K562 (cell line): ENCODE measurements around the gene LRRIQ4. TPM values are rescaled to one million over a fixed set of nuclear protein-coding genes. Genes with fewer than 3 reads are reported as not detected.

Experiments
- CEBPZ ChIP-seq: fragments of 150-350 bp; IDR thresholded peaks from 2 replicates; pipeline ENCODE4 v1.6.1; 2014; ENCODE audit warnings: low read depth, mild to moderate bottlenecking, low read length, borderline replicate concordance
- DPF2 ChIP-seq: fragments of 450-650 bp; IDR thresholded peaks from 2 replicates; pipeline ENCODE4 v1.6.1; 2016
- E2F4 ChIP-seq: sonication (generic); formaldehyde crosslinking; IDR thresholded peaks from 2 replicates; pipeline ENCODE4 v1.8.0; 2022; ENCODE audit warnings: mild to moderate bottlenecking, low read depth, missing genetic modification reagents
- E2F8 ChIP-seq: fragments of 450-650 bp; IDR thresholded peaks from 2 replicates; pipeline ENCODE4 v1.7.1; 2018; ENCODE audit warnings: mild to moderate bottlenecking, low read depth; ENCODE audit not compliant: partially characterized antibody
- FOXK1 ChIP-seq: sonication (generic); formaldehyde crosslinking; IDR thresholded peaks from 2 replicates; pipeline ENCODE4 v1.8.0; 2022; ENCODE audit warnings: missing genetic modification reagents, mild to moderate bottlenecking, borderline replicate concordance
- MLX ChIP-seq, 2 experiments: fragments of 450-650 bp in 1 of 2; sonication (generic) in 1 of 2; formaldehyde crosslinking; conservative IDR thresholded peaks; 2 replicates each; pipeline versions ENCODE4 v1.4.0 to v1.8.1; 2020 to 2022; ENCODE audit warnings: mild to moderate bottlenecking in 1 of 2, missing genetic modification reagents in 1 of 2
- MNT ChIP-seq, 2 experiments: fragments of 450-650 bp; conservative IDR thresholded peaks; 2 replicates each; pipeline ENCODE4 v1.6.1; 2017; ENCODE audit warnings: mild to moderate bottlenecking in 2 of 2, moderate library complexity in 2 of 2
- NCOR1 ChIP-seq: fragments of 450-650 bp; IDR thresholded peaks from 2 replicates; pipeline ENCODE4 v1.6.1; 2016; ENCODE audit warnings: mild to moderate bottlenecking, moderate library complexity
- POLR2G ChIP-seq: fragments of 200-400 bp; formaldehyde crosslinking; IDR thresholded peaks from 2 replicates; pipeline ENCODE4 v1.6.1; 2017; ENCODE audit warnings: low read depth, mild to moderate bottlenecking, antibody characterized with exemption, low read length, moderate library complexity
- YY1 ChIP-seq, 3 experiments: IDR thresholded peaks; 2 replicates each; pipeline ENCODE4 v1.6.1; 2011; ENCODE audit warnings: low read length in 2 of 3, mild to moderate bottlenecking in 2 of 3, moderate library complexity in 2 of 3, borderline replicate concordance in 1 of 3, control low read depth in 1 of 3, low read depth in 1 of 3; ENCODE audit not compliant: insufficient read depth in 3 of 3, insufficient replicate concordance in 2 of 3, control insufficient read depth in 1 of 3, insufficient read length in 1 of 3; ENCODE audit errors: extremely low read depth in 1 of 3
- ZNF449 ChIP-seq: fragments of 250-450 bp; sonication (Bioruptor Pico); IDR thresholded peaks from 2 replicates; pipeline ENCODE4 v1.8.0; 2022; ENCODE audit warnings: moderate library complexity, mild to moderate bottlenecking, inconsistent platforms
- ZNF707 ChIP-seq: fragments of 250-450 bp; sonication (Bioruptor Pico); conservative IDR thresholded peaks from 2 replicates; pipeline ENCODE4 v1.8.0; 2022; ENCODE audit warnings: inconsistent platforms, mild to moderate bottlenecking, moderate library complexity
- polyA plus RNA-seq, 8 experiments: library from polyadenylated mRNA; depleted of rRNA in 4 of 8; stranded (reverse) in 5 of 8; unstranded in 3 of 8; fragments of >200 nt; fragmentation: Nextera tagmentation in 2 of 8; fragmentation: Illumina TruSeq in 1 of 8; extraction: Ambion mirVana in 2 of 8; extraction: Trizol in 1 of 8; gene quantifications; 2 replicates each; pipeline versions ENCODE4 v1.2.1 to v1.2.3, GENCODE V29; 2011 to 2014; ENCODE audit warnings: inconsistent platforms in 1 of 8, missing spikeins in 1 of 8
- total RNA-seq, 7 experiments: library from RNA; depleted of rRNA in 6 of 7; stranded (reverse); fragments of >200 nt in 6 of 7; fragmentation: Illumina TruSeq in 2 of 7; extraction: Trizol in 2 of 7; gene quantifications; 2 replicates each; pipeline versions ENCODE4 v1.2.1 to v1.2.3, GENCODE V29; 2011 to 2021; ENCODE audit warnings: low replicate concordance in 1 of 7

LRRIQ4 gene
- total and polyA plus RNA-seq, 9 of the 15 experiments (the other 6 are each of a cell fraction or from before 2014, with no cell fraction given): not detected

- TF ChIP-seq CEBPZ (no peak; the same call in 1 of the 2 replicates), POLR2G (peak; percentile 98), ZNF449 (CRISPR knock-in tag) (no peak), E2F8 (peak; percentile 70), YY1 (IDR thresholded peaks at IDR 0.05; ENCODE audit: borderline replicate concordance in 1 of 3, control insufficient read depth in 1 of 3, extremely low read depth in 1 of 3, insufficient read depth in 3 of 3, insufficient read length in 1 of 3, insufficient replicate concordance in 2 of 3, low read depth in 1 of 3, low read length in 2 of 3) (peak; percentile 82 to 94 (median 94)), MNT (conservative IDR thresholded peaks at IDR 0.05) (peak; percentile 56 to 76; a peak in 3 of 4 replicates), MLX (CRISPR knock-in tag; conservative IDR thresholded peaks at IDR 0.05) (no peak), NCOR1 (peak; percentile 43), DPF2 (peak; percentile 22; the same call in 1 of the 2 replicates), E2F4 (0 out of 2 replicates have a peak, but pooled peaks have one; percentile 66), FOXK1 (CRISPR knock-in tag) (peak; percentile 80; the same call in 1 of the 2 replicates), ZNF707 (no peak)
Measured at GRCh38 chr3:169772897-169773816, 39.5 kb upstream of the LRRIQ4 start, which contains the start of gene MYNN (continued).
